K562 (cell line): ENCODE measurements around the gene YTHDC1. TPM values are rescaled to one million over a fixed set of nuclear protein-coding genes. Genes with fewer than 3 reads are reported as not detected.

ENCODE experiments used
- ATAC-seq: fragments of 200-7000 bp; cut with Tn5 transposase; 3 replicates; pipeline ENCODE4 v1.9.1; 2020; ENCODE audit warnings: moderate library complexity
- BruUV-seq: library from RNA; stranded (reverse); fragments of 400-500 nt; replicated peaks from 2 replicates; lab custom pipeline; 2021; lab: Mats Ljungman, UMichigan
- CTCF ChIA-PET: fragments of 300-600 bp; formaldehyde crosslinking; extraction: SDS; loops from one replicate; lab custom pipeline; 2021; ENCODE audit warnings: low intra/inter-chr PET ratio; lab: Yijun Ruan, JAX
- POLR2A ChIA-PET: fragments of 300-600, 350-650 bp; sonication (Branson Sonifier 250); formaldehyde crosslinking; extraction: SDS; loops from one replicate; lab custom pipeline; 2021; ENCODE audit warnings: antibody characterized with exemption, inconsistent platforms; lab: Yijun Ruan, JAX
- DNase-seq, 4 experiments: peaks; one replicate each; pipeline versions ENCODE4 v3.0.0 to v3.0.0-alpha.2; 2011 to 2018; ENCODE audit warnings: low spot score in 3 of 4, mixed read lengths in 3 of 4; ENCODE audit errors: extremely low read depth in 1 of 4
- FAIRE-seq: peaks from 2 replicates; lab custom pipeline; 2011; peaks lifted over from hg19 to GRCh38; lab: Jason Lieb, UNC
- H2AFZ ChIP-seq: 2 replicates; pipeline ENCODE4 v1.6.0; 2011; ENCODE audit warnings: low read depth, low read length, control low read depth, inconsistent platforms
- H3K27ac ChIP-seq: fragments of 200-600 bp; 3 replicates; pipeline ENCODE4 v1.8.0; 2011; ENCODE audit warnings: low read depth, mild to moderate bottlenecking, control low read depth, inconsistent platforms, low read length, moderate library complexity, mixed read lengths; ENCODE audit errors: extremely low read depth
- H3K27me3 ChIP-seq, 2 experiments: fragments of 300-600 bp in 1 of 2; 2 replicates in 1 of 2; 3 replicates in 1 of 2; pipeline versions ENCODE4 v1.6.0 to v1.8.0; 2011; ENCODE audit warnings: inconsistent platforms in 2 of 2, low read length in 2 of 2, mild to moderate bottlenecking in 1 of 2, mixed read lengths in 1 of 2, moderate library complexity in 1 of 2; ENCODE audit not compliant: control insufficient read depth in 2 of 2, insufficient read depth in 2 of 2
- H3K36me3 ChIP-seq: fragments of 300-600 bp; 3 replicates; pipeline ENCODE4 v1.8.0; 2011; ENCODE audit warnings: mild to moderate bottlenecking, low read length, inconsistent platforms; ENCODE audit not compliant: control insufficient read depth, insufficient read depth
- H3K4me1 ChIP-seq, 2 experiments: fragments of 200-600 bp in 1 of 2; replicated peaks in 1 of 2; 2 replicates in 1 of 2; 3 replicates in 1 of 2; pipeline versions ENCODE4 v1.5.1 to v1.8.0; 2011; ENCODE audit warnings: inconsistent platforms in 2 of 2, low read length in 2 of 2, mild to moderate bottlenecking in 1 of 2, mixed read lengths in 1 of 2, moderate library complexity in 1 of 2; ENCODE audit not compliant: control insufficient read depth in 2 of 2, insufficient read depth in 2 of 2
- H3K4me2 ChIP-seq: 2 replicates; pipeline ENCODE4 v1.6.1; 2011; ENCODE audit warnings: low read length, control low read depth, inconsistent platforms, mixed read lengths; ENCODE audit not compliant: insufficient read depth
- H3K4me3 ChIP-seq: fragments of 200-600 bp; sonication (generic), shearing (Covaris generic); 2 replicates; pipeline ENCODE4 v1.5.1; 2016; ENCODE audit warnings: control low read depth, inconsistent platforms
- H3K79me2 ChIP-seq: fragments of 200-600 bp; 3 replicates; pipeline ENCODE4 v1.8.0; 2011; ENCODE audit warnings: low read length, inconsistent platforms; ENCODE audit not compliant: control insufficient read depth, insufficient read depth
- H3K9ac ChIP-seq, 2 experiments: 2 replicates each; pipeline versions ENCODE4 v1.6.0 to v1.6.1; 2011; ENCODE audit warnings: low read depth in 2 of 2, low read length in 2 of 2, control low read depth in 1 of 2, inconsistent platforms in 1 of 2, mild to moderate bottlenecking in 1 of 2, mixed read lengths in 1 of 2; ENCODE audit not compliant: insufficient read depth in 1 of 2
- H3K9me1 ChIP-seq: one replicate; pipeline ENCODE4 v1.6.0; 2011; ENCODE audit warnings: inconsistent platforms, mild to moderate bottlenecking, low read length, moderate library complexity; ENCODE audit not compliant: control insufficient read depth, insufficient read depth
- H3K9me3 ChIP-seq: replicated peaks from 2 replicates; pipeline ENCODE4 v1.5.1; 2011; ENCODE audit warnings: low read depth, low read length, inconsistent platforms; ENCODE audit not compliant: control insufficient read depth, insufficient read depth
- H4K20me1 ChIP-seq: replicated peaks from 2 replicates; pipeline ENCODE4 v1.6.1; 2011; ENCODE audit warnings: low read length, inconsistent platforms, mixed read lengths; ENCODE audit not compliant: control insufficient read depth, insufficient read depth
- C11orf30 ChIP-seq: fragments of 450-650 bp; IDR thresholded peaks from 2 replicates; pipeline ENCODE4 v1.6.1; 2016; ENCODE audit warnings: low read depth, mild to moderate bottlenecking
- CTBP1 ChIP-seq: fragments of 450-650 bp; IDR thresholded peaks from 2 replicates; pipeline ENCODE4 v1.6.1; 2016; ENCODE audit warnings: borderline replicate concordance
- FUS ChIP-seq: fragments of 200-400 bp; formaldehyde crosslinking; optimal IDR thresholded peaks from 2 replicates; pipeline ENCODE3; 2017; ENCODE audit warnings: low read depth, low read length
- HSF4 ChIP-seq: fragments of 250-450 bp; sonication (Bioruptor Pico); IDR thresholded peaks from 2 replicates; pipeline ENCODE4 v2.1.2; 2022; ENCODE audit warnings: mild to moderate bottlenecking, moderate library complexity, borderline replicate concordance
- SMARCE1 ChIP-seq: fragments of 450-650 bp; IDR thresholded peaks from 2 replicates; pipeline ENCODE4 v1.7.1; 2016; ENCODE audit warnings: mild to moderate bottlenecking
- SOX6 ChIP-seq: fragments of 450-650 bp; IDR thresholded peaks from 2 replicates; pipeline ENCODE4 v1.6.1; 2014; ENCODE audit warnings: mild to moderate bottlenecking
- SPI1 ChIP-seq: IDR thresholded peaks from 2 replicates; pipeline ENCODE4 v1.6.1; 2011; ENCODE audit warnings: low read depth, low read length, control low read depth, borderline replicate concordance
- U2AF2 ChIP-seq: fragments of 200-400 bp; formaldehyde crosslinking; optimal IDR thresholded peaks from 2 replicates; pipeline ENCODE3; 2017; ENCODE audit warnings: low read depth, mild to moderate bottlenecking, low read length
- ZNF140 ChIP-seq: fragments of 250-450 bp; sonication (Bioruptor Pico); IDR thresholded peaks from 2 replicates; pipeline ENCODE4 v1.8.0; 2021; ENCODE audit warnings: moderate library complexity, mild to moderate bottlenecking, inconsistent platforms
- ZNF316 ChIP-seq: fragments of 450-650 bp; IDR thresholded peaks from 2 replicates; pipeline ENCODE4 v1.6.1; 2016
- WGBS: fragments of 100-300 bp; shearing (Covaris generic); methylation state at CpG from one replicate; pipeline ENCODE4 v1.1.6; 2016; ENCODE audit warnings: low coverage, mixed read lengths; ENCODE audit not compliant: insufficient coverage; ENCODE audit errors: missing lambda C conversion rate; 5-methylcytosine and 5-hydroxymethylcytosine counted together
- in situ Hi-C: fragments of 300-500 bp; cut with MboI; formaldehyde crosslinking; loops from 4 replicates; pipeline ENCODE4 v1.15.0; 2018; ENCODE audit warnings: inconsistent platforms, mixed read lengths
- intact Hi-C: fragments of 100-400 bp; cut with micrococcal nuclease; formaldehyde crosslinking; loops from 2 replicates; pipeline ENCODE4 v1.14.2; 2022
- polyA plus RNA-seq, 8 experiments: library from polyadenylated mRNA; depleted of rRNA in 4 of 8; stranded (reverse) in 5 of 8; unstranded in 3 of 8; fragments of >200 nt; fragmentation: Nextera tagmentation in 2 of 8; fragmentation: Illumina TruSeq in 1 of 8; extraction: Ambion mirVana in 2 of 8; extraction: Trizol in 1 of 8; gene quantifications; 2 replicates each; pipeline versions ENCODE4 v1.2.1 to v1.2.3, GENCODE V29; 2011 to 2014; ENCODE audit warnings: inconsistent platforms in 1 of 8, missing spikeins in 1 of 8
- total RNA-seq, 7 experiments: library from RNA; depleted of rRNA in 6 of 7; stranded (reverse); fragments of >200 nt in 6 of 7; fragmentation: Illumina TruSeq in 2 of 7; extraction: Trizol in 2 of 7; gene quantifications; 2 replicates each; pipeline versions ENCODE4 v1.2.1 to v1.2.3, GENCODE V29; 2011 to 2021; ENCODE audit warnings: low replicate concordance in 1 of 7
- TF ChIP-seq, protein P1 (sequence below): fragments of 450-650 bp; IDR thresholded peaks from 2 replicates; pipeline ENCODE4 v1.6.1; 2018; ENCODE audit warnings: mild to moderate bottlenecking, low read depth; ENCODE audit not compliant: partially characterized antibody

Gene YTHDC1
- total and polyA plus RNA-seq, 9 of the 15 experiments (the other 6 are each of a cell fraction or from before 2014, with no cell fraction given) = 9.8 to 65.4 (median 51.7) TPM

DNA sequence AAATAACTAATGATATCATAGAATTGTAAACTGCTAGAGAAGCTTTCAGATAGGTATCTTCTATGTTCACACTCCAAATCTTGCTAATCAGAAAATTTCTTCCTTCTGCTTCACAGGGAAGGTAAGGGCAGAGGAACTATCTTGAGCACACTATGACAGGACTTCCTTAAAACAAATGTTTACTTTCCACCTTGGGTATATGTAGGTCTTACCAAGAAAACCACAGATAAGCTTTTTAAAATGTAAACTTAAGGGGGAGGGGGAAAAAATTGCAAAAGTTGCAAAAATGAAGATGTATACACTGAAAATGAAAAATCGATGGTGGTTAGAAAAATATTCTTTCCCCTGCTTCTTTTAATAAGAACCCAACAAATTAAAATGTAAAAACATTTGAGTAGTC is 30.9 kb downstream of the YTHDC1 start:
- in situ Hi-C loops (no loop called here), intact Hi-C loops (no loop called here)
- ATAC-seq = peak; percentile 65; the same call in 2 of the 3 replicates
- H3K36me3 ChIP-seq = peaks cover 91% of the 10 kb centered on the region
- WGBS = 85% methylated on average over 1 of the region's 1 CpG
- H3K9me3 ChIP-seq = no peaks in the 10 kb centered on the region
- H3K79me2 ChIP-seq = no peaks in the 10 kb centered on the region
- no peak overlapping the region for H3K4me2 ChIP-seq
- POLR2A ChIA-PET = no interaction called here
- H3K9ac ChIP-seq = no peak overlapping the region
- CTCF ChIA-PET = no interaction called here
- no peaks in the 10 kb centered on the region for H3K9me1 ChIP-seq
- no TSS peak for BruUV-seq
- no peak for FAIRE-seq
- H3K27ac ChIP-seq = no peak overlapping the region
- 0 out of 2 replicates have a peak, but pooled peaks cover 2% of the 10 kb centered on the region for H4K20me1 ChIP-seq
- no peaks in the 10 kb centered on the region for H3K27me3 ChIP-seq
- no peaks in the 10 kb centered on the region for H3K4me1 ChIP-seq
- DNase-seq = no peak
- TF ChIP-seq U2AF2 (no peak), FUS (no peak), HSF4 (CRISPR knock-in tag) (no peak), SOX6 (peak; percentile 24; the same call in 1 of the 2 replicates), ZNF140 (no peak), CTBP1 (0 out of 2 replicates have a peak, but pooled peaks have one; percentile 20), SPI1 (peak; percentile 71; the same call in 1 of the 2 replicates), ZNF316 (peak; percentile 61), SMARCE1 (peak; percentile 55; the same call in 1 of the 2 replicates), C11orf30 (peak; percentile 49; the same call in 1 of the 2 replicates)
- TF ChIP-seq, protein P1, sequence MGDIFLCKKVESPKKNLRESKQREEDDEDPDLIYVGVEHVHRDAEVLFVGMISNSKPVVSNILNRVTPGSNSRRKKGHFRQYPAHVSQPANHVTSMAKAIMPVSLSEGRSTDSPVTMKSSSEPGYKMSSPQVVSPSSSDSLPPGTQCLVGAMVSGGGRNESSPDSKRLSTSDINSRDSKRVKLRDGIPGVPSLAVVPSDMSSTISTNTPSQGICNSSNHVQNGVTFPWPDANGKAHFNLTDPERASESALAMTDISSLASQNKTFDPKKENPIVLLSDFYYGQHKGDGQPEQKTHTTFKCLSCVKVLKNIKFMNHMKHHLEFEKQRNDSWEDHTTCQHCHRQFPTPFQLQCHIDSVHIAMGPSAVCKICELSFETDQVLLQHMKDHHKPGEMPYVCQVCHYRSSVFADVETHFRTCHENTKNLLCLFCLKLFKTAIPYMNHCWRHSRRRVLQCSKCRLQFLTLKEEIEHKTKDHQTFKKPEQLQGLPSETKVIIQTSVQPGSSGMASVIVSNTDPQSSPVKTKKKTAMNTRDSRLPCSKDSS = no peak
- H3K4me3 ChIP-seq = no peak overlapping the region
- H2AFZ ChIP-seq = no peak overlapping the region
